ENCODE data around the gene LZTFL1. TPM values are rescaled to one million over a fixed set of nuclear protein-coding genes. Genes with fewer than 3 reads are reported as not detected.
"Not testable (repeated sequence)": the region's sequence is repeated elsewhere in the genome, so short reads cannot be mapped to it uniquely, and the experiment has no call there.

Gene LZTFL1
- total RNA-seq, 1 donor from 2014 or later, result 25.4 TPM

DNA sequence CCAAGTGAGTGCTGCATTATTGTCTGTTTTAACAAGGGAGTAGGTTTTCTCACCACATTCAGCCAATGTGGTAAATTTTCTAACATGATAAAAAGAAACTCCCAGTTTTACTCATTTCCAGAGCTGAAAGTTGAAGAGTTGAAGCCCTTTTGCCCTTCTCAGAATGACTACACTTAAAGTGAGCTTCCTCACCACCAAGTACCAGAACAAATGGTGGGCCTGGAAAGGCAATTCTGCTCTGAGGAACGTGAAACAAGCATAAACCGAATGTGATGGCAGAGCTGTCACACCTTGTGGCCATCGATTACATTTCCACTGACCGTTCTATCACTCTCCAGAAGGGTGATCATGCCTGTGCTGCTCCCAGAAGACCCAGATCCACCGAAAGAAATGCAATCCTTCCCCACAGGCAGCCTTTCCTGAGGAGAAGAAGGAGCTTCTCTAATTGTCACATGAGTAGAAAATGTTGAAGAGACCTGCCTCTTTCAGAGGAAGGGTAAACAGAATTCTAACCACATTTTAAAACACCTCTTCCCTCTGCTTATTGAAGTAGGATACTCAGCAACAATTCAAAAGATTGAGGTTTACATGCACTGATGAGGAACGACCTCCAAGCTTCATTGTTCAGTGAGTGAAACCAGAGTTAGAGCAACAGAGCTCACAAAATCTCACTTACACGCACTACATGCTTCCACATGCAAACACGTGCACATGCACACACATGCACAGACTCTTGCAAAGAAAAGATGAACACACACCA, 23.0 kb upstream of the LZTFL1 start:
- no peak for DNase-seq (ENCODE audit: low spot score)

- no peak for DNase-seq (ENCODE audit: low spot score)
Measured at GRCh38 chr3:45861043-45861719, 19.3 kb upstream of the LZTFL1 start.

GRCh38 chr3:45860481-45860880, 18.6 kb upstream of the LZTFL1 start:
- DNase-seq (ENCODE audit: low spot score), result no peak

DNA sequence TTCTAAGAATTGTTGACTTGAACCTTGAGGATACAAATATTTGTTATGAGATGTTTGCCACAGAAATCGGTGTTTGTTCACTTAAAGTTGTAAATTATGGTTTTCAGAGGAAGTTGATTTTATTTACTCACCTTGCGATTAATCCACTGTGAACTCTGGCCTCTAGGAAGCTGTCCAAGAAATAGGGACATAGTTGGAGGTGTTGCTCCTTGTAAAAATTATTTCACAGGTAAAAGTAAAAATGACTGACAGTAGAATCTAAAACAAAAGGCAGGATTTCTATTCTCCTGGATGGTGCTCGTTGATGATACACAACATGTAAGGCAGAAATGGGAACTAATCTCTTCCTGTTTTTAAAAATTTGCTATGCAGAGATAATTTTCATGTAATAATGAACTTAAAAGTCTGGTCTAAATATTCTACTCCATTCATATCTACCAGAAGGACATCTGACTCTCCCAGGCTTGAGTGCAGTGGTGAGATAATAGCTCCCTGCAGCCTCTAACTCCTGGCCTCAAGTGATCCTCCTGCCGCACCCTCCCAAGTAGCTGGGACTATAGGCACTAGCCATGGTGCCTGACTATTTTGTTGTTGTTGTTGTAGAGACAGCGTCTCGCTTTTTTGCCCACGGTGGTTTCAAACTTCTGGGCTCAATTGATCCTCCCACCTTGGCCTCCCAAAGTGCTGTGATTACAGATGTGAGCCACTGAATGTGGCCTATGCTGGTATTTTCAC, 17.1 kb upstream of the LZTFL1 start:
- DNase-seq (ENCODE audit: low spot score), result no peak

DNA sequence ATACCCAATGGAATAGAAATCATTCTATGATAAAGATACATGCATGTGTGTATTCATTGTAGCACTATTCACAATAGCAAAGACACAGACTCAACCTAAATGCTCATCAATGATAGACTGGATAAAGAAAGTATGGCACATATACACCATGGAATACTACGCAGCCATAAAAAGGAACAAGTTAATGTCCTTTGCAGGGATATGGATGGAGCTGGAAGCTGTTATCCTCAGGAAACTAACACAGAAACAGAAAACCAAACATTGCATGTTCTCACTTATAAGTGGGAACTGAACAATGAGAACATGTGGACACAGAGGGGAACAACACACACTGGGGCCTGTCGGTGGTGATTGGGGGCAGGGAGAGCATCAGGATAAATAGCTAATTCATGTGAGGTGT, 15.1 kb upstream of the LZTFL1 start:
- not testable (repeated sequence) for DNase-seq (ENCODE audit: low spot score)

- DNase-seq (ENCODE audit: low spot score), result not testable (repeated sequence)
Measured at GRCh38 chr3:45856323-45856722, 14.4 kb upstream of the LZTFL1 start.

- no peak for DNase-seq (ENCODE audit: low spot score)
Measured at GRCh38 chr3:45852828-45853227, 10.9 kb upstream of the LZTFL1 start.

GRCh38 chr3:45848392-45848791, 6.5 kb upstream of the LZTFL1 start:
- no peak for DNase-seq (ENCODE audit: low spot score)

DNA sequence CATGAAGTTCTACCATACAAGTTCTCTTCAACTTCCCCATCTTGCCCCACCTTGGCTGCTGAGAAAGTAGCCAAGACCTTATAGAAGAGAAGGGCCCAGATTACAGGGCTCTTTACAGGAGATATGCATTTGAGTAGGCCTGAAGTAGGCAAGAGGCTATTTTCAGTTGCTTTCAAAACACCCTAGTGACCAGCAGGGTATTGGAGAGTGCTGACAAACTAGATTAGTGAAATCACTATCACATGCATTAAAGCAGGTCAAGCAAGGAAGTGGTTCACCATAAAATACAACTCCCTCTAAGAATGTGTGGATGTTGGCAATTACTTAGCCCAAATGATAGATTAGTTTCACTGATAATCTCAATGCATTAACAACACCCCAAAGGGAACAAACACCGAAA, 2.7 kb upstream of the LZTFL1 start:
- no peak for DNase-seq (ENCODE audit: low spot score)

DNA sequence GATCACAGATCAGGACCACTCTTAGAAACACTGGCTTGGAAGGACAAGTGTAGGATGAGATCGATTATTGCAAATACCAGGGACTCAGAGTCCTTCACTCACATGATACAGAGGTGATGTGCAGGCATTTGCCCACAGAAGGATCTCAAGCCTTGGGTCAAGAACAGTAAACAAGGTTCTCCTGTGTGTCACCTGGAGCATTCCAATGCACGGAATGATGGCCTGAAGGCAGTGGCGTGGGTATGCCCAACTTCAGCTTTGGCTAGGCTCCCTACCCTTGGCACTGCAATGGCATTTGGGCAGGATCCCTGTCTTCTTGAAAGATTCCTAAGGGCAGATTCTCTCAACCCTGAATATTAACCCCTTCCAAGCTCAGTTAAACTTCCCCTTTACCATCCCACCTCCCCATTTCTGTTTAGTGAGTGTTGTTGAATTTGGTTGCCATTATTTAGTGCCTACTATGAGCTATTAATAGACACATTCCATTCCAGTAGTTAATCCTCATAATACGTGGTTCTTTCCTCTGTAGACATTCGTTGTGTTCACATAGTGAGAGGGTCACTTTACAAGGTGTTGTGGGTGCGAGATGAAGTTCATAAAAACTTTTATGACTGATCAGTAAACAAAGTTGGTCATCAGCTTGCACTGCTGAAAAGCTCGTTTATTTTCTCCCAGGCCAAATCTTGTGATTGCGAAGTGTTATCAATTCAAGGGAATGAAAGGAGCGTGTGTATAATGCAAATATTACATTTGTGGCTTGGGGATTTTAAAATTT, 1.1 kb upstream of the LZTFL1 start:
- DNase-seq (ENCODE audit: low spot score), result no peak

- no peak for DNase-seq (ENCODE audit: low spot score)
Measured at GRCh38 chr3:45841420-45841756, 531 bp downstream of the LZTFL1 start.

- no peak for DNase-seq (ENCODE audit: low spot score)
Measured at GRCh38 chr3:45838466-45838865, 3.5 kb downstream of the LZTFL1 start.

DNA sequence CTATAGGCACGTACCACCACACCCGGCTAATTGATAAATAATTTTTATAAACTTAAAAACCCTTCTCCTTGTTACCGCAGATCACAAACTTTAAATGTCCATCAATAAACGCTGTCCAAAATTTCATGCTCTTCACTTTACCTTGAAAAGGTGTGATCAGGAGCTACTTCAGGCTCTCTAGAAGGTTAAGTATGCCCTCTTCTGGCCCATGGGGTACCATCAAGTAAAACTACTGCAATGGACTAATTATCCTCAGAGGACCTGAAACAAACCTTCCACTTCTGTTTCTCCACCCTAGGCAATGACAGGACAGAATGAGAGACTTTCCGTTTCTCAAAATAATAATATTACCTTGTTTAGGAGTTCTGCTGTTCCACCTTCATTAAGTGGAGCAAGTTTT, 9.2 kb downstream of the LZTFL1 start:
- no peak for DNase-seq (ENCODE audit: low spot score)

GRCh38 chr3:45830121-45830520, 11.8 kb downstream of the LZTFL1 start:
- DNase-seq (ENCODE audit: low spot score), result no peak

GRCh38 chr3:45826908-45827307, 15.0 kb downstream of the LZTFL1 start:
- DNase-seq (ENCODE audit: low spot score), result no peak

GRCh38 chr3:45826321-45826720, 15.6 kb downstream of the LZTFL1 start:
- DNase-seq (ENCODE audit: low spot score), result no peak

DNA sequence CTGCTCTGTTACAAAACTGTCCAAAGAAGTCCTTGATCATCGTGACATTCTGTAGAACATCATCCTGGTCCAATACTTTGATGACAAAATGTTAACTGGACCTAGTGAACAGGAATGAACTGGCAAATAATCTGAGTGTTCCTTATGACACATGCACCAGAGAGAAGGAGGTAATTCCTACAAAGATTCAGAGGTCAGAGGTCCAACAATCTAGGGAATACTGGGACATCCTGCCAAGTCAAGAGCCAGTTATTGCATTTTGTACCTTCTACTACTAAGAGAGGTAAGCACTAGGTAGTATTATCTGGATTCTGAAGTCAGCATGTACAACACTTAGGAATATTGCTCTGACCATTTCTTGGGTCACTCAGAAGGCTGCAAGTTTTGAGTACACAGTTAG, 20.8 kb downstream of the LZTFL1 start:
- no peak for DNase-seq (ENCODE audit: low spot score)

GRCh38 chr3:45819543-45819942, 22.4 kb downstream of the LZTFL1 start:
- DNase-seq (ENCODE audit: low spot score), result no peak

GRCh38 chr3:45817831-45818522, 23.9 kb downstream of the LZTFL1 start:
- DNase-seq (ENCODE audit: low spot score), result peak; percentile 84

GRCh38 chr3:45816544-45816943, 25.4 kb downstream of the LZTFL1 start:
- DNase-seq (ENCODE audit: low spot score), result no peak

DNA sequence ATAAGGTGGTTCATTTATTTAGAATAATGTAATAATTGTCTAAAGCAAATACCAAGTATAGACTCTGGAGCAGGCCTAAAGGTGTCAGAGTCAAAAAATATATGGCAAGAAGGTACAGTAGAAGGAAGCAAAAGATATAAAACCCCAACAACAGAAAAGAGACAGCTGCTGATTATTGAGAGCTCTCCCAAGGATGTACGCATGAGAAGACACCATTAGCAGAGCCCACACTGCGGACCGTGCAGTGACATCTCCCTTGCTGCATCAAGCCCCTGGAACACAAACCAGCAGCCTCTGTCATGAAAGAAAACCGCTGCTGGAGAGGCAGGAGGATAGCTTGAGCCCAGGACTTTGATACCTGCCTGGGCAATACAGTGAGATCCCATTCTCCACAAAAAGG, 27.6 kb downstream of the LZTFL1 start:
- no peak for DNase-seq (ENCODE audit: low spot score)

All from mucosa of gallbladder (tissue), 1 donor.